GM12891 (cell line): ENCODE results near the gene FOXK1.

ENCODE experiments used
- POLR2A ChIP-seq: IDR thresholded peaks from 2 replicates; pipeline ENCODE4 v1.6.1; 2011; ENCODE audit warnings: low read depth, low read length, control low read depth
- POLR2AphosphoS5 ChIP-seq: IDR thresholded peaks from 2 replicates; pipeline ENCODE4 v1.6.1; 2011; ENCODE audit warnings: low read depth, low read length, control low read depth
- TAF1 ChIP-seq: IDR thresholded peaks from 2 replicates; pipeline ENCODE4 v1.6.1; 2011; ENCODE audit warnings: low read depth, low read length, control low read depth

DNA sequence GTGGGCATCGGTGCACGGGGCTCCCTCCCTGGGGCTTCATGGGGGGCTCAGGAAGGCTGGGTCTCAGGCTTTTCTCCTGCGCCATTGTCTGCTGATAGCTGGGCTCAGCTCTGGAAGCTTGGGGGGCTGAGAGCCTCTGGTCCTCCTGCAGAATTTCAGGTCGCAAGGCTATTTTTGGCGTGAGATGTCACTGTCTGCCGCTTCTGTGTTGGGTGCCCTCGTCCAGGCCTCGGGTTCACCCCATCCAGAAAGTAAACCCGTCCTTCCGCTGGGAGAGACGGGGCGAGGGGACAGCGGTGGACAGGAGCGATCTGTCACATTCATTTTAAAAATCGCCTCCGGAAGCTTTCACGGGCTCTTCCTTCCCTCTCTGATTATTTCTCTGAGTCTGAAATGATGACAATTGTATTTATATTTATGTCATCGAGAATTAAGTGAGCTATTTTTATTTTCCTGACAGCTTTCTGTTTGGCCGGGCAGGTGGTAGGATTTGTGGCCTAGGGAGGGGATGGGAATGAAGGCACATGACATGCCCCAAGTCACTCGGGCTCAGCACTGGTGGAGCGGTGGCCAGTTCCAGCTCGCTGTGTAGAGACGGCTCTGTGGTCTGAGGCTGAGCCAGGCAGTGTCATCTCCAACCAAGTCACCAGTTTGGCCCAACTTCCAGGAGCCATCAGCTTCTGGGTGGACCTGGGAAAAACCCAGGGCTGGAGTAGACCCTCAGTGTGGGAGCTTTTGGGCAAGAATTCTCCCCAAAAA is 52.7 kb downstream of the FOXK1 start:
- TF ChIP-seq POLR2A, result no peak
- no peak for TF ChIP-seq POLR2AphosphoS5
- no peak for TF ChIP-seq TAF1
